HepG2 (cell line): ENCODE results near the gene PLRG1.

Source experiments
- CTCF ChIP-seq: sonication (generic); formaldehyde crosslinking; IDR thresholded peaks from 2 replicates; pipeline ENCODE4 v1.5.0; 2020; ENCODE audit warnings: mild to moderate bottlenecking, missing genetic modification reagents, moderate library complexity
- JUNB ChIP-seq: sonication (generic); formaldehyde crosslinking; IDR thresholded peaks from 2 replicates; pipeline ENCODE4 v1.8.0; 2022; ENCODE audit warnings: missing genetic modification reagents, mild to moderate bottlenecking, borderline replicate concordance
- JUND ChIP-seq: sonication (generic); formaldehyde crosslinking; IDR thresholded peaks from 2 replicates; pipeline ENCODE4 v1.8.0; 2022; ENCODE audit warnings: mild to moderate bottlenecking, missing genetic modification reagents
- NAIF1 ChIP-seq: sonication (generic); formaldehyde crosslinking; IDR thresholded peaks from 2 replicates; pipeline ENCODE4 v1.5.0; 2020; ENCODE audit warnings: mild to moderate bottlenecking, missing genetic modification reagents, borderline replicate concordance
- POLR2A ChIP-seq, 2 experiments: IDR thresholded peaks; 2 replicates each; pipeline ENCODE4 v1.6.1; 2011; ENCODE audit warnings: low read depth in 2 of 2, low read length in 2 of 2, mild to moderate bottlenecking in 1 of 2, moderate library complexity in 1 of 2; ENCODE audit not compliant: insufficient read depth in 1 of 2
- YY1 ChIP-seq: IDR thresholded peaks from 2 replicates; pipeline ENCODE4 v1.6.1; 2011; ENCODE audit warnings: low read length, low read depth, moderate library complexity, mild to moderate bottlenecking; ENCODE audit not compliant: insufficient read depth, insufficient replicate concordance
- ZNF12 ChIP-seq: sonication (generic); formaldehyde crosslinking; IDR thresholded peaks from 2 replicates; pipeline ENCODE4 v1.5.0; 2020; ENCODE audit warnings: missing genetic modification reagents
- ZNF768 ChIP-seq: sonication (generic); formaldehyde crosslinking; IDR thresholded peaks from 2 replicates; pipeline ENCODE4 v1.4.0; 2020; ENCODE audit warnings: missing genetic modification reagents
- ZSCAN30 ChIP-seq: sonication (generic); formaldehyde crosslinking; IDR thresholded peaks from 2 replicates; pipeline ENCODE4 v1.5.0; 2020; ENCODE audit warnings: mild to moderate bottlenecking, missing genetic modification reagents
- TF ChIP-seq, protein P1 (sequence below): sonication (generic); formaldehyde crosslinking; IDR thresholded peaks from 2 replicates; pipeline ENCODE4 v1.5.0; 2020; ENCODE audit warnings: missing genetic modification reagents

GRCh38 chr4:154507156-154507555 lies 43.0 kb downstream of the PLRG1 start:
- TF ChIP-seq JUNB (CRISPR knock-in tag) = no peak
- no peak for TF ChIP-seq ZNF768 (CRISPR knock-in tag)
- TF ChIP-seq JUND (CRISPR knock-in tag) = no peak
- TF ChIP-seq POLR2A (IDR thresholded peaks at IDR 0.05; ENCODE audit: insufficient read depth in 1 of 2, low read depth in 2 of 2, low read length in 2 of 2) = no peak
- TF ChIP-seq ZSCAN30 (CRISPR knock-in tag) = no peak
- TF ChIP-seq NAIF1 (CRISPR knock-in tag) = no peak
- TF ChIP-seq CTCF (CRISPR knock-in tag) = no peak
- TF ChIP-seq, protein P1, sequence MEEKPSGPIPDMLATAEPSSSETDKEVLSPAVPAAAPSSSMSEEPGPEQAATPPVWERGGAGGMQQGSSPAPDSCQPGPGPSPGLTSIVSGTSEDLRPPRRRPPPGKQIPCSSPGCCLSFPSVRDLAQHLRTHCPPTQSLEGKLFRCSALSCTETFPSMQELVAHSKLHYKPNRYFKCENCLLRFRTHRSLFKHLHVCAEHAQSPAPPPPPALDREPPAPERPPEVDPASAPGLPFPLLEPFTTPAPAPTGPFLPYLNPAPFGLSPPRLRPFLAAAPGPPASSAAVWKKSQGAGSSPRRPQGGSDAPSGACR (CRISPR knock-in tag) = no peak
- no peak for TF ChIP-seq YY1
- TF ChIP-seq ZNF12 (CRISPR knock-in tag) = no peak
